Breast epithelium (tissue), 4 donors: ENCODE results near the gene NRG3. TPM values are rescaled to one million over a fixed set of nuclear protein-coding genes. Genes with fewer than 3 reads are reported as not detected.

Experiments
- DNase-seq, 2 donors: peaks; one replicate each; pipeline ENCODE4 v3.0.0-alpha.2; 2019; ENCODE audit warnings: low spot score in 2 of 2
- H3K27ac ChIP-seq, 2 donors: fragments of 200-600 bp; sonication (generic) in 1 of 2; one replicate each; pipeline ENCODE4 v1.5.1; 2016 to 2019; ENCODE audit warnings: mild to moderate bottlenecking in 1 of 2
- H3K27me3 ChIP-seq, 2 donors: fragments of 200-600 bp; sonication (generic) in 1 of 2; one replicate each; pipeline versions ENCODE4 v1.5.1 to v1.6.0; 2017 to 2019; ENCODE audit warnings: control low read depth in 1 of 2, mild to moderate bottlenecking in 1 of 2
- H3K36me3 ChIP-seq: fragments of 200-600 bp; one replicate; pipeline ENCODE4 v1.5.1; 2019
- H3K4me1 ChIP-seq, 2 donors: fragments of 200-600 bp; sonication (generic); one replicate each; pipeline ENCODE4 v1.5.1; 2016 to 2019; ENCODE audit warnings: control low read depth in 1 of 2
- H3K4me3 ChIP-seq, 3 donors: fragments of 200-600 bp; sonication (generic); 1 replicate in 2 of 3; 2 replicates in 1 of 3; pipeline ENCODE4 v1.5.1; 2016 to 2019; ENCODE audit warnings: mild to moderate bottlenecking in 3 of 3, moderate library complexity in 2 of 3
- H3K9me3 ChIP-seq, 2 donors: fragments of 200-600 bp; sonication (generic) in 1 of 2; one replicate each; pipeline ENCODE4 v1.5.1; 2016 to 2019; ENCODE audit warnings: control low read depth in 1 of 2
- POLR2A ChIP-seq: fragments of 450-650 bp; IDR thresholded peaks from one replicate; pipeline ENCODE4 v1.6.1; 2016; ENCODE audit warnings: antibody characterized with exemption, mild to moderate bottlenecking, moderate library complexity
- POLR2AphosphoS5 ChIP-seq, 3 donors: sonication (generic); formaldehyde crosslinking; IDR thresholded peaks; one replicate each; pipeline ENCODE4 v1.6.1; 2017; ENCODE audit warnings: antibody characterized with exemption in 3 of 3
- intact Hi-C: fragments of 100-400 bp; cut with DNase I; formaldehyde crosslinking; loops from one replicate; pipeline ENCODE4 v1.15.1; 2023; ENCODE audit warnings: low total_unique reads
- total RNA-seq, 3 donors: library from RNA; depleted of rRNA; stranded (reverse); fragments of >200 nt; gene quantifications; one replicate each; pipeline ENCODE4 v1.1.0, GENCODE V29; 2016
- TF ChIP-seq, protein P1 (sequence below), 3 donors: fragments of 450-650 bp; IDR thresholded peaks; one replicate each; pipeline ENCODE4 v1.5.1; 2016 to 2017; ENCODE audit warnings: antibody characterized with exemption in 3 of 3, mild to moderate bottlenecking in 3 of 3, moderate library complexity in 3 of 3

NRG3 gene
- total RNA-seq, 3 donors from 2014 or later = 0.16 to 0.88 (median 0.33) TPM

DNA sequence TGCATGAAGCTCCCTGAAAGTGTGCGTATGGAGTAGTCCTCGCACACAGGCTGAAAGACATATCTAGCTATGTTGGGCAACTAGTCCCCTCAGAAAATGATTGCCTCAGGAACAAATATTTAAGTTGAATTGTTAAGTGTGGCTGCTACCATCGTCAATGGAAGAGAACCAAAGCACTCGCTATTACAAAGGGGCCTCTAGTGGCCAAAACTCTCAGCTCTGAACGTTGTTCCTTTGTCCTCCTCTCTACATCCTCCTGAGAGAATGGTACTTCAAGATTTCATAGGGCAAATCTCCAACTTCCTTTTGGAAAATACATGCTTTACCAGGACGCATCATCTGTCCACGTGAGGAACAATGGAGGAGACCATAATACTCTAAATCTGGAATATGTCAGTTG, 209.9 kb downstream of the NRG3 start:
- no peak for TF ChIP-seq POLR2AphosphoS5 (IDR thresholded peaks at IDR 0.05)
- TF ChIP-seq, protein P1, sequence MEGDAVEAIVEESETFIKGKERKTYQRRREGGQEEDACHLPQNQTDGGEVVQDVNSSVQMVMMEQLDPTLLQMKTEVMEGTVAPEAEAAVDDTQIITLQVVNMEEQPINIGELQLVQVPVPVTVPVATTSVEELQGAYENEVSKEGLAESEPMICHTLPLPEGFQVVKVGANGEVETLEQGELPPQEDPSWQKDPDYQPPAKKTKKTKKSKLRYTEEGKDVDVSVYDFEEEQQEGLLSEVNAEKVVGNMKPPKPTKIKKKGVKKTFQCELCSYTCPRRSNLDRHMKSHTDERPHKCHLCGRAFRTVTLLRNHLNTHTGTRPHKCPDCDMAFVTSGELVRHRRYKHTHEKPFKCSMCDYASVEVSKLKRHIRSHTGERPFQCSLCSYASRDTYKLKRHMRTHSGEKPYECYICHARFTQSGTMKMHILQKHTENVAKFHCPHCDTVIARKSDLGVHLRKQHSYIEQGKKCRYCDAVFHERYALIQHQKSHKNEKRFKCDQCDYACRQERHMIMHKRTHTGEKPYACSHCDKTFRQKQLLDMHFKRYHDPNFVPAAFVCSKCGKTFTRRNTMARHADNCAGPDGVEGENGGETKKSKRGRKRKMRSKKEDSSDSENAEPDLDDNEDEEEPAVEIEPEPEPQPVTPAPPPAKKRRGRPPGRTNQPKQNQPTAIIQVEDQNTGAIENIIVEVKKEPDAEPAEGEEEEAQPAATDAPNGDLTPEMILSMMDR (IDR thresholded peaks at IDR 0.05) = no peak
- no peak for TF ChIP-seq POLR2A
- no peaks in the 10 kb centered on the region for H3K4me1 ChIP-seq
- DNase-seq = no peak
- no peak overlapping the region for H3K27ac ChIP-seq
- no peak overlapping the region for H3K4me3 ChIP-seq
- H3K9me3 ChIP-seq = no peaks in the 10 kb centered on the region
- H3K27me3 ChIP-seq = no peaks in the 10 kb centered on the region
- no peaks in the 10 kb centered on the region for H3K36me3 ChIP-seq
- intact Hi-C loops = no loop called here

DNA sequence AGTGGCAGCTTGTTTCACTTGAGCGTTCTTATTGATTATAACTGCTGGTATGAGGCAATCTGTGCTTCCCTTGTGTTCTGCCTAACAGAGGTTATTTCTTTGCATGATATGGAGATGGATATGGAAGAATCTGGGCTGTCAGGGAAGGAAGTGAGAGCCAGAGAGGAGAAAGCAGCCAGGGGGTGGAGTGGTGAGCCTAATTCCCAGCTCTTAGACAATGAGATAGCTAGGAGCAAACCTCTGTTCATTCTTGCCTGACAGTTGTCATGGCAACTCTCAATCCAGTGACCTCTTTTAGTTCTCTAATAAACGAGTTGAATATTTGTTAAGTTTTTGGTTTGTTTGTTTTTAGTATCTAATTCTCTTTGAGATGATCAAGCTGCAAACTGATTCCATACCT, 214.3 kb downstream of the NRG3 start:
- Histone ChIP-seq H3K27me3 (no peaks in the 10 kb centered on the region), H3K4me1 (no peaks in the 10 kb centered on the region), H3K4me3 (no peak overlapping the region), H3K27ac (no peak overlapping the region), H3K36me3 (no peaks in the 10 kb centered on the region), H3K9me3 (no peaks in the 10 kb centered on the region)
- TF ChIP-seq POLR2A (no peak), POLR2AphosphoS5 (IDR thresholded peaks at IDR 0.05) (no peak)
- TF ChIP-seq, protein P1 (IDR thresholded peaks at IDR 0.05) = no peak
- intact Hi-C loops = no loop called here
- no peak for DNase-seq

DNA sequence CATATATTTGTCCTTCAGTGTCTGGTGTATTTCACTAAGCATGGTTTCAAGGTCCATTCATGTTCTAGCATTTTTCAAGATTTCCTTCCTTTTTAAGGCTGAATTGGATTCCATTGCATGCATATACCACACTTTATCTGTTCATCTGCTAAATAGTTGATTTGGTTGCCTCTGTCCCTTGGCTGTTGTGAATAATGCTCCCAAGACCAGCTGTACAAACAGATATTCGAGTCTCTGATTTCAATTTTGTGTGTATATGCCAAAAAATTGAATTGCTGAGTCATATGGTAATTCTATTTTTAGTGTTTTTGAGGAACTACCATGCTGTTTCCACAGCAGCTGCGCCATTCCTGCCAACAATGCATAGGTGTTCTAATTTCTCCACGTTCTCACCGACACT, 216.4 kb downstream of the NRG3 start:
- Histone ChIP-seq H3K27ac (no peak overlapping the region), H3K27me3 (no peaks in the 10 kb centered on the region), H3K9me3 (no peaks in the 10 kb centered on the region), H3K36me3 (no peaks in the 10 kb centered on the region), H3K4me3 (no peak overlapping the region), H3K4me1 (no peaks in the 10 kb centered on the region)
- DNase-seq = no peak
- TF ChIP-seq POLR2AphosphoS5 (IDR thresholded peaks at IDR 0.05) (no peak), POLR2A (no peak)
- TF ChIP-seq, protein P1 (IDR thresholded peaks at IDR 0.05) = no peak
- intact Hi-C loops = no loop called here

DNA sequence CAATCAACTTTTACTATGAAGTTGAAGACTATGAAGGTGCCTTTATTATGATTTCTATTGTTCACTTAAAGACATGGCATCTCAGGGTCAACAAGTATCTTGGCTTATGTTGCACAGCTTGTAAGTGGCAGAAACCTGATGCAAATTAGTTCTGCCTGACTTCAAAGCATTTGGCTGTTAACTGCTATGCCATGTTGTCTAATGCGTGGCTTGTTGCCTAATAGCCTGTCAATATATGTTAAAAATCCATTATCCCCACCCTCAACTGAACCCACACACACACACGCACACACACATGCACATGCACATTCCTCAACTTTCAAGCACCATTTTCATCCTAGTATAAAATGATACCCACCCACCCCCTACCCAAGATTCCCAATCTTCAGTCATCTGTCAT, 217.1 kb downstream of the NRG3 start:
- intact Hi-C loops = no loop called here
- no peak for TF ChIP-seq POLR2A
- TF ChIP-seq POLR2AphosphoS5 (IDR thresholded peaks at IDR 0.05) = no peak
- TF ChIP-seq, protein P1 (IDR thresholded peaks at IDR 0.05) = no peak

DNA sequence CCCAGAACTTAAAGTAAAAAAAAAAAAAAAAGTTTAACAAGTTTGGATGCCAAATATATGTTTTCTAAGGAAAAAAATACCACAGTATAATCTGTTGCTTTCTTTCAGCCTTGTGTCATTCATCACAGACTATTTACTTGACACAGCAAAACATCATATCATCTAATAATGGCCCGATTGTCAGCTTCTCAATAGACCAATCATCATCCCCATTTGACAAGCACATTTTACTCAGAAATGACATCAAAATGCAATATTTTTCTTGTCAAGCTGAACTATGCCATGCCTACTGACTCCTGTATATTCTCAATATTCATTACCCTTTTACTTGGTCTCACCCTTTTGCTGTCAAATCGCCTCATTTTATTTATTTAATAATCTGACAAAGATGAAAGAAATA, 249.7 kb downstream of the NRG3 start:
- H3K9me3 ChIP-seq = no peaks in the 10 kb centered on the region
- intact Hi-C loops = no loop called here
- no peaks in the 10 kb centered on the region for H3K36me3 ChIP-seq
- no peaks in the 10 kb centered on the region for H3K4me1 ChIP-seq
- TF ChIP-seq POLR2A (no peak), POLR2AphosphoS5 (IDR thresholded peaks at IDR 0.05) (no peak)
- TF ChIP-seq, protein P1 (IDR thresholded peaks at IDR 0.05) = no peak
- no peak overlapping the region for H3K4me3 ChIP-seq
- no peaks in the 10 kb centered on the region for H3K27me3 ChIP-seq
- no peak overlapping the region for H3K27ac ChIP-seq
- DNase-seq = no peak

More for the DNA sequence above, 217.1 kb downstream of the NRG3 start:
- H3K4me3 ChIP-seq = no peak overlapping the region
- no peak for DNase-seq
- H3K27me3 ChIP-seq = no peaks in the 10 kb centered on the region
- H3K4me1 ChIP-seq = no peaks in the 10 kb centered on the region
- H3K36me3 ChIP-seq = no peaks in the 10 kb centered on the region
- H3K27ac ChIP-seq = no peak overlapping the region
- no peaks in the 10 kb centered on the region for H3K9me3 ChIP-seq
